GM12874 (cell line): ENCODE data around the gene NCAM1.

ENCODE experiments used
- CTCF ChIP-seq: IDR thresholded peaks from 2 replicates; pipeline ENCODE4 v1.5.1; 2011; ENCODE audit warnings: low read depth, mild to moderate bottlenecking, control low read depth, low read length, moderate library complexity; ENCODE audit not compliant: insufficient read depth

NCAM1 gene

GRCh38 chr11:113283881-113284280 is 322.7 kb downstream of the NCAM1 start:
- TF ChIP-seq CTCF: no peak

- no peak for TF ChIP-seq CTCF
Measured at GRCh38 chr11:113286009-113286408, 324.8 kb downstream of the NCAM1 start.

- TF ChIP-seq CTCF: no peak
Measured at GRCh38 chr11:113286509-113287497, 325.6 kb downstream of the NCAM1 start.

GRCh38 chr11:113287801-113288200 is 326.6 kb downstream of the NCAM1 start:
- TF ChIP-seq CTCF: no peak

- TF ChIP-seq CTCF: no peak
Measured at GRCh38 chr11:113288286-113288863, 327.2 kb downstream of the NCAM1 start.

GRCh38 chr11:113289431-113290187 is 328.4 kb downstream of the NCAM1 start:
- peak; percentile 91 for TF ChIP-seq CTCF

- TF ChIP-seq CTCF: no peak
Measured at GRCh38 chr11:113293936-113294335, 332.7 kb downstream of the NCAM1 start.
